NCI-H526 (cell line): Measurements from ENCODE around the gene LAMC2.
A peak's percentile ranks its signal among the peaks of the same experiment; 100 is the strongest.

Experiments used
- DNase-seq, 2 experiments: peaks; one replicate each; lab custom pipeline; 2025; lab: John Stamatoyannopoulos, UW

LAMC2 gene

DNA sequence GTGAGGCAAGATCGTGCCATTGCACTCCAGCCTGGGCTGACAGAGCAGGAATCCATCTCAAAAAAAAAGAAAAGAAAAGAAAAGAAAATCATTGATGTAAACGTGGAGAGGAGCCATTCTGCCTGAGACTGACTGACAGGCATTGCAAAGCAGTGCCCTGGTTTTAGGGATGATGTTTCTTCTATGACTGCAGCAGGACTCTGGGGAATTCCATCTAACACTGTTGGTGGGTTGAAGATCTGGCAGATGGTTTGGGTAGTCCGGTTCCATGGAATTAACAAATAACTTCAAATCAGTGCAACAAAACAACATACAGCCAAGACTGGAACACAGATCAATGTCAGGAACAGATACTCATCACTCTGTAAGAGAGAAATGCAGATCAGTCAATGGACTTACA is 17.8 kb upstream of the LAMC2 start:
- DNase-seq: no peak

GRCh38 chr1:183173828-183174227 is 12.2 kb upstream of the LAMC2 start:
- no peak for DNase-seq

DNA sequence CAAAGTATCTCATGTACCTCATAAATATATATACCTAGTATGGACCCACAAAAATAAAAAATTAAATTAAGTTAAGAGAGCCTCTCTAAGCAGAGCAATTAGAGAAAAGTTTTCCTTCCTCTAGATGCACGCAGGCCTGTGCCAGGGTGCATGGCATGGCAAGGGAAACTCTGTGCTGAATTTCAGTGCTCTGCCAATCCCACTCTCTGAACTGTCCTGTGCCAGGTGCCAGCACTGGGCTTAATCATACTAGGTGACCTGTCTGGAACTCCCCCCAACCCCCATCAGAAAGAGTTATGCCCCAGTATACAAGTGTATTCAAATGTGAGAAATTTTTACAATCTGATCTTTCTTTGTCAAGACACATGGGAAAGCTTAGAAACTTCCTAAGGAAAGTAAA is 10.4 kb upstream of the LAMC2 start:
- no peak for DNase-seq

DNA sequence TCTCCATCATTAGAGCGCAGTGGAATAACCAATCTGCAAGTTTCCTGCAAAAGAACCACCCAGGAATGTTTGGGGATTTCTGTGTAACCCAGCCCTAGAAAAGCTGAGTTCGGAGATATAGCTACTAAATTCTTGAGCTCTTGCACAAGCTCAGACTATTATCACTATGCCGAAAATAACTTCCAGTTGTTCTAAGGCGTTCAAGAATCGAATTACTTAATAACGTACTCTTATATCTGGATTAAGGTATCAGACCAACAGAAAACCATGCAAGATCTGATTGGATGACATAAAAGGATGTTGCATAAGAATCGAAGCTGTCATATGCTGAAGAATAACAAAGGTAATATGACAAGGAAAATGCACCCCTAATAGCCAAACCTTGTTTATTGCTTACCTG is 7.5 kb upstream of the LAMC2 start:
- DNase-seq: no peak

DNA sequence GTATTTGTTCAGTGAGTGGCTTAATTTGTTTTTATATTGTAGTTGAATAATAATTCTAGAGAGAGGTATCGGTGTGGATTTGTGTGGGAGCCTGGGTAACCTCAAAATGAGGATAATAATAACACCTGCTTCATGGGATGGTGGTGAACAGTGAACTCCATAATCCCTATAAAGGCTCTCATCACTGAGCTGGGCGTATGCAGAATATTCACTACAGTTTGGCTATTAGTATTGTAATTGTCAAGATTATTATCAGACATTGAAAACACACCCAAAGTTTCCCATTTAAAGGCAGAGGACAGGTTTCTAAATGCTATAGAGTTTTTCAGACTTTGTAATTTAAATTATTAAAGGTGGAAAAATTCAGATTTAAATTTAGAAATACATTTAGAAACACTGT is 7.0 kb upstream of the LAMC2 start:
- no peak for DNase-seq

DNA sequence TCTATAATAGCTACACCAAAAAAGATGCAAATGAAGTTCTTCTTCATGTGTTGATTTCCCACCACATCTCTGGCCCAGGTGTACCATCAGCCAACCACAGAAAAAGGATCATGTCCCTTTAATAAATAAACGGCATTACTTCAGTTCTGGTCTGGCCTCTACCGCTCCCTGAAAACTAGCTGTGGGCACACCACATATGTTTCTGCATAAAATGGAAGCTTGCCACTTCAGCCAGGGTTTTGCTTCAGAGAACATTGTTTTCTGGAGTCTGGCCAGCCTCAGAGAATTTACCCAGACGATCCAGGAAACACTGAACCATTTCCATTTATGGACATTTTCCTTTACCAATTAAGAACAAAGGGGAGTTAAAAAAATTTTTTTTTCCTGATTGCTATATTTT is 5.8 kb upstream of the LAMC2 start:
- peak; percentile 40 to 58 for DNase-seq

- peak; percentile 25 to 68 for DNase-seq
Measured at GRCh38 chr1:183180634-183181056, 5.4 kb upstream of the LAMC2 start.

- no peak for DNase-seq
Measured at GRCh38 chr1:183186841-183187240, 777 bp downstream of the LAMC2 start.

DNA sequence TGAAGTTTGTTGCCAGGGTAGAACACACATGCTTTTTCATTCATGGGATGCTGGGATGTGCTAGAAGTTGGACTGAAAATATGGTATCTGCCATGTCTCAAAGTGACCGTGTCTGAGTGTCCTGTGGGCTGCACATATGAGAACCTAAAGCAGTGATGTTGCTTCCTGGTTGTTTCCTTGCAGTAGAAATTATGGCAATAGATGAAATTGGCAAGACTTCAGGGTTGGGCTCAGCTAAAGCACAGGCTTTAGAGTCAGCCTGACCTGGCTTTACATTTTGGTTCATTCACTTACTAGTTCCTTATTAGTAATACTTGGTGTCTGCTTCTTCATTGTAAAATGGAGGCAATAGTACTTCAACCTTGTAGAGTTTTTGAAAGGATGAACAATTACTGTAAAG is 2.2 kb downstream of the LAMC2 start:
- no peak for DNase-seq

DNA sequence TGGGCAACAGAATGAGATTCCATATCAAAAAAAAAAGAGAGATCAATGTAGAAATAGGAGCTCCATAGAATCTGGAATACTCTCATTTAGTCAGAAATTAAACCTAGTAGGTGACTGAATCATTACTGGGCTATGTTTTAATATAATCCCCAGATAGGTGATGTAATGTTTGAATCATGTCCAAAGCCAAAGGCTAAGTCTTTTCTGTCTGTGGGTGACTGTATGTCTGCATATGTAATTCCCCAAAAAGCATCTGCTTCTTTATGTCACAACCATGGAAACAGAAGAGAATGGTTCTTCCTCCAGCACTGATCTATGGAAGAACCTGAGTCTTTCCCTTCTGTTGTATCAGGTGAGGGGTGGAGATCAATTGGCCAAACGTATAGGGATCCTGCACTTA is 5.8 kb downstream of the LAMC2 start:
- DNase-seq: no peak

DNA sequence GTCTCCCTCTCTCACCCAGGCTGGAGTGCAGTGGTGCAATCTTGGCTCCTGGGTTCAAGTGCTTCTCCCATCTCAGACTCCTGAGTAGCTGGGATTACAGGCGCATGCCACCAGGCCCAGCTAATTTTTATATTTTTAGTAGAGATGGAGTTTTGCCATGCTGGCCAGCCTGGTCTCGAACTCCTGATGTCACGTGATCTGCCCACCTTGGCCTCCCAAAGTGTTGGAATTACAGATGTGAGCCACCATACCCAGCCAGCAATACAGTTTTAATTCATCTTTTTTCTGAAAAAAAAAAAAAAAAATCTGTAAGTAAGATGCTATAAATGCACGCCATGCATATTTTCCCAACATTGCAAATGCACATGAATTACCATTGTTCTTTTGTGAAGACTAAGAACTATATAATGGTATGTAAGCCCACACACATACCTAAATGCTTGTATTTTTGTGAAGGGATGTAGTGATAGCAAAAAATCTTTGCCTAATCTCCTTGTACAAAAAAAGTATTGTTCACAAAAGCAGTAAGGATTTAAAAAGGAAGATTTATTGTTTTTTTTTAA is 8.0 kb downstream of the LAMC2 start:
- DNase-seq: no peak

GRCh38 chr1:183194527-183195141 is 8.6 kb downstream of the LAMC2 start:
- no peak for DNase-seq

- DNase-seq: peak in 1 of 2 experiments; percentile 23
Measured at GRCh38 chr1:183195142-183195574, 9.1 kb downstream of the LAMC2 start.

DNA sequence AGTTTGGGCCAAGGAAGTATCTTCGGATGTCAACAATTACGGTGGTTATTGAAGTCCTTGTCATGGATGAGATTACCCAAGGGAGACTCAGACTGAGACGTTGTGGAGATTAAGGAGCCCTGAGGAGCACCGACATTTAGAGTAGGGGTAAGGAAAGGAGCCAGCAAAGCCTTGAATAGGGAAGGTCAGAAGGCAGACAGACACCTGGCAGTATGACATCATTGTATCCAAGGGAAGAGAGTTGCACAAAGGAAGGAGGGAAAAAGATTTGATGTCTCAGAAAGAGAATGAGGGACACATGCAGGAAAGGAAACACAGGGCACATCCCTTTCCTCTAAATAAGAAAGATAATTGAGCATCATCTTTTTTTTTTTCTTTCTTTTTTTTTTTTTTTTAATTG is 11.7 kb downstream of the LAMC2 start:
- DNase-seq: no peak

DNA sequence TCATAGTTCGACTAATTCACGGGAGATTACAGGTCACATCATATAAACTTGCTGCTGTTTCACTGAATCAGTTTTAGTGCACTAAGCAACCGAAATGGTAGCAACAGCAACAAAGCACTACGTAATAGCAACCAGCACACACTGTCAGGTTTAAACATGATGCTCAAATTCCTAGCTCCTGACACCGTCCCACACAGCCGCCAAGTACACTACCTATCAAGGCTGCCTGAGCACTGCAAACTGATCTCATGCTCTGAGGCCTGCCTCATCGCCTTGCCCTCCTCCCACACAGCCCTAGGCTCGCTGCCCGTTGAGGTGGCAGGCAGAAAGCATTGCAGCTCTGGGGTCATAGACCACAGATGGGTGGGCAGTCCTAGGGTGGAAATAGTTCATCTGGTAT is 12.4 kb downstream of the LAMC2 start:
- DNase-seq: no peak

DNA sequence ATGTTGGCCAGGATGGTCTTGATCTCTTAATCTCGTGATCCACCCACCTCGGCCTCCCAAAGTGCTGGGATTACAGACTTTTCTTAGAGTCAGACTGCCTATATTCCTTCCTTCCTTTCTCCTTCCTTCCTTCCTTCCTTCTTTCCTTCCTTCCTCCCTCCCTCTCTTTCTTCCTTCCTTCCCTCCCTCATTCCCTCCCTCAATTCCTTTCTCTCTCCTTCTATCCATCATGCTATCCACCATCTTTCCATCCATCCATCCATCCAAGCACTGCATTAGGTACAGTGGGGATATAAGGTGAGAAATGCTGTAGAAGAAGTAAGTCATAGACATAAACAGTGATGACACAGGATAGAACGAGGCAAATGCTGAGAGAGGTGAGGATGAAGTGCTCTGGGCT is 13.2 kb downstream of the LAMC2 start:
- no peak for DNase-seq

- no peak for DNase-seq
Measured at GRCh38 chr1:183200451-183200850, 14.4 kb downstream of the LAMC2 start.

DNA sequence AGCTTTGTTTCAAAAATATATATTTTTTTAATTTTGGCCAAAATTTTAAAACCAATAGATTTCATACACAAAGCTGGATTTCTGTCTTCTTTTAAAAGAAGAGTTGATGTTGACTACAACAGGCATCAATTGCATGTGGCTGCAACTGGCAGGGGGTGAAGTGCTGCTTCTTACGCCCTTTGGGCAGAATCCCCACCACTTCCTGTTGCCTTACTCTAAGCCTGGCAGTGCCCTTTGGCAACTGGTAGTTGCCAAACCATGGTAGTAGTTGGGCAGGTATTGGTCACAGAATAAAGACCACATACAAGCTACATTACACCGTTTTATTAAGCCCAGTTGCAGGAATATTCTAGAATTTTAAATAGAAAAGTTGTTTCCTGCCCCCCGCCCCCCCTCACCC is 17.0 kb downstream of the LAMC2 start:
- DNase-seq: no peak

DNA sequence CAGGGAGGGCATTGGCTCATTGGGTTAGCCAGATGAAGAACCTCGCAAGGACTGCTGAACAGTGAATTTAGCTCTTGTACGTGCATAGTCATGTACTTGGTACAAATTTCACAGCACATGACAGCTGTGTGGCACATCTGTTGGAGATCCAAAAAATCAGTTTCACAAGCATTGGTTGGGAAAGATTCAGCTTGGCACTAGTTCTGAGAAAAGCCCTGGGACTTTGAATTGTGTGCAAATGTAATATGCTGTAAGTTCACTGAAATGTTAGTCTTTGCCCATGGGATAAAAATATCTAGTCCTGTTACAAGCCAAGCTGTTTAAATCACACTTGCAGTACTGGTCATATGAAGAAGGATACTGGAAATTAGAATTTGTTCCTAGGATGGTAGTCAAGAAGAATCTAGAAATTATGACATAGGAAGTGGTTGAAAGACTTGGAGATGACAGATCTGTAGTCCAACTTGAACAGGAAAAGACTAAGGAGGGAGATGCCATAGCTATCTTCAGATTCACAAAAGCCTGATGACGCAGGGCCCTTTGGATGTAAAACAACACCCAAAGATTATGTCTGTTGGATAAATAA is 19.2 kb downstream of the LAMC2 start:
- DNase-seq: no peak

- peak in 1 of 2 experiments; percentile 39 for DNase-seq
Measured at GRCh38 chr1:183206538-183207122, 20.6 kb downstream of the LAMC2 start.

GRCh38 chr1:183209533-183210158 is 23.6 kb downstream of the LAMC2 start:
- no peak for DNase-seq

- no peak for DNase-seq
Measured at GRCh38 chr1:183210681-183211080, 24.6 kb downstream of the LAMC2 start.

DNA sequence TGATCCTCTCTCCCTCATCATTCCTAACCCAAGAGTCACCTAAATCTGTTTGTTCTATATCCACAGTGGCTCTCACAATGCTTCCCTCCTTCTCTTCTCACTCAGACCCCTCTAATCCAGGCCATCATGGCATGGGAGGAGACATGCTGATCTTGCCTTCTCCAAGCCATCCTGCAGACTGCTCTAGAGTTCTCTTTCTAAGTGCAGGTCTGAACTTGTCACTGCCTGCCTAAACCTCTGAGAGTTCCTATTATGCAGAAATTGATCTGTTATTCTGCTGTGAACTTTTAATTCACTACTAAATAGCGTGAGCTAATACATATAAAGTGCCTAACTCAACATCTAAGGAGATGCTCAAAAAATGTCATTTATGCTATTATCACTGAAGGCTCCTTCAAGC is 26.8 kb downstream of the LAMC2 start:
- no peak for DNase-seq
